IMR-90 (cell line): ENCODE data around the gene TREH.

Experiments used
- NFE2L2 ChIP-seq: fragments of 150-350 bp; IDR thresholded peaks from 2 replicates; pipeline ENCODE4 v1.6.1; 2016; ENCODE audit warnings: low read depth, mild to moderate bottlenecking, low read length
- POLR2A ChIP-seq: IDR thresholded peaks from 2 replicates; pipeline ENCODE4 v1.6.1; 2012; ENCODE audit warnings: mild to moderate bottlenecking, low read depth, low read length
- RAD21 ChIP-seq: IDR thresholded peaks from 2 replicates; pipeline ENCODE4 v1.6.1; 2012; ENCODE audit warnings: low read length, improper control_type of control experiment
- TF ChIP-seq, protein P1 (sequence below): conservative IDR thresholded peaks from 2 replicates; pipeline ENCODE4 v1.5.1; 2012; ENCODE audit warnings: mild to moderate bottlenecking, low read depth, low read length, improper control_type of control experiment
- TF ChIP-seq, protein P2 (sequence below): fragments of 150-350 bp; IDR thresholded peaks from 2 replicates; pipeline ENCODE4 v1.6.1; 2017; ENCODE audit warnings: mild to moderate bottlenecking, antibody characterized with exemption, low read length, low read depth

DNA sequence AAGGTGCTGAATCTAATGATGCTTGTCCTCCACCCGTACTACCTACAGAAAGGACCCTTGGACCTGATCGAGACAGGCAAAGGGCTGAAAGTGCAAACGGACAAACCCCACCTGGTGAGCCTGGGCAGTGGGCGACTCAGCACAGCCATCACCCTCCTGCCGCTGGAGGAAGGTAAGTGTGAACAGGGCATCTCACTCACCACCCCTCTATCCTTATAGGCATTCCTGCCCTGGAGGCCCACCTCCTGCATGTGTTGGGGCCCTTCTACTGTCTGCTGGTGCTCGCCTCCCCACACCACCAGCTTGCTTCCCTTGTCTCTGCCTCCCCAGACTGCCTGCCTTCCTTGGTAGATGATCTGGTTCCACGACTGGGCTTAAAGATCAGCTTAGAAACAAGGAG is 64.9 kb downstream of the TREH start:
- TF ChIP-seq, protein P1, sequence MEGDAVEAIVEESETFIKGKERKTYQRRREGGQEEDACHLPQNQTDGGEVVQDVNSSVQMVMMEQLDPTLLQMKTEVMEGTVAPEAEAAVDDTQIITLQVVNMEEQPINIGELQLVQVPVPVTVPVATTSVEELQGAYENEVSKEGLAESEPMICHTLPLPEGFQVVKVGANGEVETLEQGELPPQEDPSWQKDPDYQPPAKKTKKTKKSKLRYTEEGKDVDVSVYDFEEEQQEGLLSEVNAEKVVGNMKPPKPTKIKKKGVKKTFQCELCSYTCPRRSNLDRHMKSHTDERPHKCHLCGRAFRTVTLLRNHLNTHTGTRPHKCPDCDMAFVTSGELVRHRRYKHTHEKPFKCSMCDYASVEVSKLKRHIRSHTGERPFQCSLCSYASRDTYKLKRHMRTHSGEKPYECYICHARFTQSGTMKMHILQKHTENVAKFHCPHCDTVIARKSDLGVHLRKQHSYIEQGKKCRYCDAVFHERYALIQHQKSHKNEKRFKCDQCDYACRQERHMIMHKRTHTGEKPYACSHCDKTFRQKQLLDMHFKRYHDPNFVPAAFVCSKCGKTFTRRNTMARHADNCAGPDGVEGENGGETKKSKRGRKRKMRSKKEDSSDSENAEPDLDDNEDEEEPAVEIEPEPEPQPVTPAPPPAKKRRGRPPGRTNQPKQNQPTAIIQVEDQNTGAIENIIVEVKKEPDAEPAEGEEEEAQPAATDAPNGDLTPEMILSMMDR = no peak
- TF ChIP-seq POLR2A (no peak), NFE2L2 (no peak), RAD21 (no peak)
- TF ChIP-seq, protein P2, sequence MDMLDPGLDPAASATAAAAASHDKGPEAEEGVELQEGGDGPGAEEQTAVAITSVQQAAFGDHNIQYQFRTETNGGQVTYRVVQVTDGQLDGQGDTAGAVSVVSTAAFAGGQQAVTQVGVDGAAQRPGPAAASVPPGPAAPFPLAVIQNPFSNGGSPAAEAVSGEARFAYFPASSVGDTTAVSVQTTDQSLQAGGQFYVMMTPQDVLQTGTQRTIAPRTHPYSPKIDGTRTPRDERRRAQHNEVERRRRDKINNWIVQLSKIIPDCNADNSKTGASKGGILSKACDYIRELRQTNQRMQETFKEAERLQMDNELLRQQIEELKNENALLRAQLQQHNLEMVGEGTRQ = no peak
